Epithelial cell of proximal tubule (primary cell): ENCODE results near the gene PLXNA2. TPM values are rescaled to one million over a fixed set of nuclear protein-coding genes. Genes with fewer than 3 reads are reported as not detected.

Source experiments
- DNase-seq: peaks from one replicate; pipeline ENCODE4 v3.0.0-alpha.2; 2011; ENCODE audit warnings: low read depth
- H3K4me3 ChIP-seq: 2 replicates; pipeline ENCODE4 v1.5.1; 2011; ENCODE audit warnings: low read depth, mild to moderate bottlenecking, low read length
- total RNA-seq: library from RNA; depleted of rRNA; stranded (reverse); fragments of >200 nt; gene quantifications from 2 replicates; pipeline ENCODE4 v1.2.3, GENCODE V29; 2015
- TF ChIP-seq, protein P1 (sequence below): conservative IDR thresholded peaks from 2 replicates; pipeline ENCODE4 v1.5.1; 2012; ENCODE audit warnings: low read depth, mild to moderate bottlenecking, low read length

Gene PLXNA2
- total RNA-seq, 1 donor from 2014 or later, result 5.7 TPM

GRCh38 chr1:208135354-208135753, 108.8 kb downstream of the PLXNA2 start:
- DNase-seq, result no peak
- H3K4me3 ChIP-seq, result no peak overlapping the region
- TF ChIP-seq, protein P1, sequence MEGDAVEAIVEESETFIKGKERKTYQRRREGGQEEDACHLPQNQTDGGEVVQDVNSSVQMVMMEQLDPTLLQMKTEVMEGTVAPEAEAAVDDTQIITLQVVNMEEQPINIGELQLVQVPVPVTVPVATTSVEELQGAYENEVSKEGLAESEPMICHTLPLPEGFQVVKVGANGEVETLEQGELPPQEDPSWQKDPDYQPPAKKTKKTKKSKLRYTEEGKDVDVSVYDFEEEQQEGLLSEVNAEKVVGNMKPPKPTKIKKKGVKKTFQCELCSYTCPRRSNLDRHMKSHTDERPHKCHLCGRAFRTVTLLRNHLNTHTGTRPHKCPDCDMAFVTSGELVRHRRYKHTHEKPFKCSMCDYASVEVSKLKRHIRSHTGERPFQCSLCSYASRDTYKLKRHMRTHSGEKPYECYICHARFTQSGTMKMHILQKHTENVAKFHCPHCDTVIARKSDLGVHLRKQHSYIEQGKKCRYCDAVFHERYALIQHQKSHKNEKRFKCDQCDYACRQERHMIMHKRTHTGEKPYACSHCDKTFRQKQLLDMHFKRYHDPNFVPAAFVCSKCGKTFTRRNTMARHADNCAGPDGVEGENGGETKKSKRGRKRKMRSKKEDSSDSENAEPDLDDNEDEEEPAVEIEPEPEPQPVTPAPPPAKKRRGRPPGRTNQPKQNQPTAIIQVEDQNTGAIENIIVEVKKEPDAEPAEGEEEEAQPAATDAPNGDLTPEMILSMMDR, result no peak

GRCh38 chr1:208134491-208134890, 109.7 kb downstream of the PLXNA2 start:
- no peak overlapping the region for H3K4me3 ChIP-seq
- DNase-seq, result no peak
- TF ChIP-seq, protein P1, result no peak

GRCh38 chr1:208133355-208133754, 110.8 kb downstream of the PLXNA2 start:
- TF ChIP-seq, protein P1, result no peak
- no peak for DNase-seq
- H3K4me3 ChIP-seq, result no peak overlapping the region

- TF ChIP-seq, protein P1, result peak; percentile 98
- peak; percentile 4 for DNase-seq
- no peak overlapping the region for H3K4me3 ChIP-seq
Observed at GRCh38 chr1:208132287-208132882, 111.8 kb downstream of the PLXNA2 start.

GRCh38 chr1:208131621-208132286, 112.4 kb downstream of the PLXNA2 start:
- TF ChIP-seq, protein P1, result no peak
- no peak overlapping the region for H3K4me3 ChIP-seq
- no peak for DNase-seq

- TF ChIP-seq, protein P1, result no peak
- H3K4me3 ChIP-seq, result no peak overlapping the region
- no peak for DNase-seq
Observed at GRCh38 chr1:208129487-208129886, 114.7 kb downstream of the PLXNA2 start.

GRCh38 chr1:208129060-208129459, 115.1 kb downstream of the PLXNA2 start:
- no peak overlapping the region for H3K4me3 ChIP-seq
- TF ChIP-seq, protein P1, result no peak
- DNase-seq, result no peak
